AML-193 (cell line): ENCODE results near the gene IBA57.
A peak's percentile ranks its signal among the peaks of the same experiment; 100 is the strongest.
"Not testable (repeated sequence)": the region's sequence is repeated elsewhere in the genome, so short reads cannot be mapped to it uniquely, and the experiment has no call there.

Experiments used
- DNase-seq, 2 experiments: peaks; one replicate each; lab custom pipeline; 2025; lab: John Stamatoyannopoulos, UW

IBA57 gene

GRCh38 chr1:228172591-228173527, 7.3 kb downstream of the IBA57 start:
- DNase-seq, result no peak

- DNase-seq, result not testable (repeated sequence)
These were observed 8.2 kb downstream of the IBA57 start for GRCh38 chr1:228173528-228174481.

GRCh38 chr1:228174482-228175315, 9.1 kb downstream of the IBA57 start:
- DNase-seq, result no peak

- DNase-seq, result no peak
These were observed 9.9 kb downstream of the IBA57 start for GRCh38 chr1:228175316-228176023.

- no peak for DNase-seq
These were observed 10.4 kb downstream of the IBA57 start for GRCh38 chr1:228176024-228176395.

GRCh38 chr1:228176461-228177182, 11.0 kb downstream of the IBA57 start:
- DNase-seq, result no peak

GRCh38 chr1:228177183-228177475, 11.5 kb downstream of the IBA57 start:
- no peak for DNase-seq

- no peak for DNase-seq
These were observed 12.4 kb downstream of the IBA57 start for GRCh38 chr1:228177721-228178710.

- DNase-seq, result no peak
These were observed 13.4 kb downstream of the IBA57 start for GRCh38 chr1:228178737-228179684.

GRCh38 chr1:228180271-228180958, 14.8 kb downstream of the IBA57 start:
- peak; percentile 8 to 11 for DNase-seq

- no peak for DNase-seq
These were observed 15.5 kb downstream of the IBA57 start for GRCh38 chr1:228180959-228181644.

- no peak for DNase-seq
These were observed 16.0 kb downstream of the IBA57 start for GRCh38 chr1:228181645-228182034.

- no peak for DNase-seq
These were observed 16.9 kb downstream of the IBA57 start for GRCh38 chr1:228182296-228183030.

GRCh38 chr1:228184152-228184551, 18.5 kb downstream of the IBA57 start:
- no peak for DNase-seq

- no peak for DNase-seq
These were observed 20.0 kb downstream of the IBA57 start for GRCh38 chr1:228185641-228185965.

- not testable (repeated sequence) for DNase-seq
These were observed 22.6 kb downstream of the IBA57 start for GRCh38 chr1:228188249-228188648.
